ENCODE results near the gene SLC26A11.

DNA sequence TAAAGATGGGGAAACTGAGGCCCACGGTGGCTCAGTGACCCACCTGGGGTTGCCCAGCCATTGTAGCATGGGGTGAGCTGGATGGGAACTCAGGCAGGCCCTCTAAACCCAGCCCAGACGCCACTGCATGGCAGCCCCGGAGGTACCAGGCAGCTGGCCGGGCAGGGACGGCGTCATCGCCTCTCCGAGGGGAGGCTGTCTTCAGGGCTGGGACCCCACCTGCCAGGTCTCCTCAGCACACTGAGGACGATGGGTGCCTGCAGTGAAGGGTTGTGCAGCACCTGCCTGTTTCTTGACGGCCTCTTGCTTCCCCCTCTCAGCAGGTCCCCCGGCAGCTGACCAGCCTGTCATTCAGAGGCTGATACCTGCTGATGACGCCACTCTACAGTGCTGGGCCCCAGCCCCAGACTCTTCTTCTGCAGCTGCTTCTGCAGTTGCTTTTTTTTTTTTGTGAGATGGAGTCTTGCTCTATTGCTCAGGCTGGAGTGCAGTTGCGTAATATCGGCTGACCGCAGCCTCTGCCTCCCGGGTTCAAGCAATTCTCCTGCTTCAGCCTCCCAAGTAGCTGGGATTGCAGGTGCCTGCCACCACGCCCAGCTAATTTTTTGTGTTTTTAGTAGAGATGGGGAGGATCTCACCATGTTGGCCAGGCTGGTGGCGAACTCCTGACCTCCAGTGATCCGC, 65.2 kb downstream of the SLC26A11 start:
- no peak for TF ChIP-seq CTCF (IDR thresholded peaks at IDR 0.05; ENCODE audit: insufficient read depth, low read depth, low read length)
- no peak for TF ChIP-seq EZH2 (IDR thresholded peaks at IDR 0.05; ENCODE audit: insufficient read depth, low read length)
